ENCODE measurements around the gene ATP2C2. TPM values are rescaled to one million over a fixed set of nuclear protein-coding genes. Genes with fewer than 3 reads are reported as not detected.

Gene ATP2C2
- total RNA-seq, 1 experiment from 2014 or later: 20.3 TPM

DNA sequence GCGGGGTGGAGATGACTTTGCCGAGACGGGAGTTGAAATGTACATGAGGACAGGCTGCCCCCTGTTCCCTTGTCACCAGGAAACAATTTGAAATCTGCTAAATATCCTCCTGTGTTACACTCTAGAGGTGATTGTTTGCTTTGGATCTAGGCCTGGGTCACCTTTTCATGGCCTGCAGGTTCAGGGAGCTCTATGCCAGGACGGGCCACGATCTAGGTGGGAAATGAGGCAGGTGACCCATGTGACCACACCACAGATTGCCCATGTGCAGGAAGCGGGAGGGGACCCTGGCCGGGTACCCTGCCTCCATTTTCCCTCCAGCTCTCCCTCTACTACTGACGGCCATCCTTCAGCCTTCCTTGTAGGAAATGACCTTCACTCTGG, 92.7 kb downstream of the ATP2C2 start:
- Histone ChIP-seq H3K9me2 (ENCODE audit: insufficient read depth) (no peaks in the 10 kb centered on the region), H3K27ac (ENCODE audit: low read depth, low read length) (no peak overlapping the region), H3K4me3 (replicated peaks in 1 of 2; ENCODE audit: low read depth in 1 of 2, low read length in 2 of 2) (no peak overlapping the region), H3K9me3 (ENCODE audit: control insufficient read depth in 1 of 2, insufficient read depth in 1 of 2, low read depth in 1 of 2, low read length in 2 of 2) (no peaks in the 10 kb centered on the region), H3K79me2 (ENCODE audit: insufficient read depth, low read length) (no peaks in the 10 kb centered on the region), H3K4me2 (ENCODE audit: low read length) (no peak overlapping the region), H3K4me1 (ENCODE audit: control insufficient read depth in 1 of 2, insufficient read depth in 2 of 2, low read length in 2 of 2) (no peaks in the 10 kb centered on the region), H3K36me3 (ENCODE audit: control insufficient read depth in 1 of 2, insufficient read depth in 2 of 2, low read length in 2 of 2) (peaks cover 0 to 4% of the 10 kb centered on the region in 2 experiments; a peak in 2 of 4 replicates), H3K27me3 (ENCODE audit: insufficient read depth, low read length) (no peaks in the 10 kb centered on the region), H3K9ac (ENCODE audit: low read length) (no peak overlapping the region), H2AFZ (ENCODE audit: low read depth, low read length, poor library complexity, severe bottlenecking) (no peak overlapping the region), H4K20me1 (ENCODE audit: insufficient read depth) (no peaks in the 10 kb centered on the region)
- TF ChIP-seq, protein P1, sequence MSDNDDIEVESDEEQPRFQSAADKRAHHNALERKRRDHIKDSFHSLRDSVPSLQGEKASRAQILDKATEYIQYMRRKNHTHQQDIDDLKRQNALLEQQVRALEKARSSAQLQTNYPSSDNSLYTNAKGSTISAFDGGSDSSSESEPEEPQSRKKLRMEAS (IDR thresholded peaks at IDR 0.05): no peak
- TF ChIP-seq CEBPB (IDR thresholded peaks at IDR 0.05; ENCODE audit: low read depth): no peak
- TF ChIP-seq EGR1 (IDR thresholded peaks at IDR 0.05; ENCODE audit: low read depth): no peak
- TF ChIP-seq TCF7L2 (IDR thresholded peaks at IDR 0.05; ENCODE audit: borderline replicate concordance, extremely low read depth, insufficient read depth, insufficient read length): no peak
- no peak for TF ChIP-seq FOSL1 (IDR thresholded peaks at IDR 0.05; ENCODE audit: low read depth)
- TF ChIP-seq POLR2A (IDR thresholded peaks at IDR 0.05; ENCODE audit: borderline replicate concordance, extremely low read depth, insufficient read depth, insufficient read length): no peak
- TF ChIP-seq YY1 (IDR thresholded peaks at IDR 0.05; ENCODE audit: extremely low read depth, insufficient replicate concordance, low read depth, low read length): no peak
- TF ChIP-seq CTCF (IDR thresholded peaks at IDR 0.05 in 2 of 3, conservative IDR thresholded peaks at IDR 0.05 in 1 of 3; ENCODE audit: borderline replicate concordance in 1 of 3, insufficient read depth in 1 of 3, low read depth in 2 of 3, low read length in 2 of 3): no peak
- TF ChIP-seq POLR2AphosphoS5 (IDR thresholded peaks at IDR 0.05; ENCODE audit: low read depth, low read length): no peak; the same call in 1 of the 2 replicates
- TF ChIP-seq SRF (IDR thresholded peaks at IDR 0.05; ENCODE audit: low read depth): no peak
- TF ChIP-seq ZFX (IDR thresholded peaks at IDR 0.05): no peak
- no peak for TF ChIP-seq SIN3A (IDR thresholded peaks at IDR 0.05; ENCODE audit: low read depth)
- TF ChIP-seq RAD21 (IDR thresholded peaks at IDR 0.05; ENCODE audit: low read depth): no peak
- TF ChIP-seq, protein P2, sequence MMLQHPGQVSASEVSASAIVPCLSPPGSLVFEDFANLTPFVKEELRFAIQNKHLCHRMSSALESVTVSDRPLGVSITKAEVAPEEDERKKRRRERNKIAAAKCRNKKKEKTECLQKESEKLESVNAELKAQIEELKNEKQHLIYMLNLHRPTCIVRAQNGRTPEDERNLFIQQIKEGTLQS (IDR thresholded peaks at IDR 0.05): no peak
- TF ChIP-seq ZNF274 (IDR thresholded peaks at IDR 0.05; ENCODE audit: low read depth, low read length): no peak
- TF ChIP-seq JUND (IDR thresholded peaks at IDR 0.05): no peak
- no peak for TF ChIP-seq SP1 (IDR thresholded peaks at IDR 0.05; ENCODE audit: low read depth)
- TF ChIP-seq ZBTB33 (IDR thresholded peaks at IDR 0.05; ENCODE audit: extremely low read depth, insufficient replicate concordance, low read length): no peak
- no TSS peak for BruUV-seq (replicated peaks)
- CTCF ChIA-PET: no interaction called here
- intact Hi-C loops (cut with micrococcal nuclease): no loop called here
- POLR2A ChIA-PET: no interaction called here
- ATAC-seq (no peak), DNase-seq (ENCODE audit: low read depth, low spot score) (no peak)
- RAD21 ChIA-PET (ENCODE audit: low non-redundant PET in 1 of 2, low total read pairs in 2 of 2, uncharacterized antibody in 2 of 2, unreplicated experiment in 2 of 2): no interaction called here

Measured in HCT116 (cell line).